ENCODE measurements around the gene ZNF362.

DNA sequence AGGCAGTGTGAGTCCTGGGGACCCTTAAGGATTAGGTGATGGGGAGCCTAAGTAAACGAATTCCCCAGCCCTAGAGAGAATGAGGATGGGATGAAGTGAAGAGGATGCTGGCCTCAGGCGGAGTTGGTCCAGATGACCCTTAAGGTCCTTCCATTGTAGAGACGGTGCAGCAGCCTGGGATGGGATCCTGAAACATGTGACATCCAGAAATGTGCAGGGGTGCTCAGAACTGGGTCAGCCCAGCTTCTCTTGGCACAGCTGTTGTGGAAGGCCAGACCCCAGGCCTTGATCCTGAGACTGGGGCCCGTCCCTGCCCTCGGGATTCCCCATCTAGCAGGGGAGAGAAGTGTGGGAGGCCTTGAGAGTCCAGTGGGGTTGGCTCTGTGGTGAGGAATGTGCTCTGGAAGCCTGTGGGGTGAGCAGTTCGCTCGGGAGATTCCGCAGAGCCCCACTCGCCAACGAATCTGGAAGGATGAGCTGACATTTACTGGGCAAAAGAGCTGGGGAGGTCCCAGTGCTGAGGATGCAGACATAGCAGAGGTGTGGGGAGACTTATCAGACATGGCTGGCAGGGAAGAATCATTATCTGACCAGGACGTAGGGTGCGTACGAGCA lies 36.5 kb downstream of the ZNF362 start:
- TF ChIP-seq SUZ12 (IDR thresholded peaks at IDR 0.05; ENCODE audit: extremely low read depth, insufficient read depth, insufficient read length), result no peak
- TF ChIP-seq YY1 (IDR thresholded peaks at IDR 0.05; ENCODE audit: insufficient read depth, insufficient read length), result no peak
- no peak for TF ChIP-seq ZNF274 (IDR thresholded peaks at IDR 0.05; ENCODE audit: low read depth, low read length)

Measured in NT2/D1 (cell line).